ENCODE data around the gene ANOS1. TPM values are rescaled to one million over a fixed set of nuclear protein-coding genes. Genes with fewer than 3 reads are reported as not detected.

ANOS1 gene
- total RNA-seq, 4 donors from 2014 or later: 3.2 to 15.7 (median 4.0) TPM

GRCh38 chrX:8604131-8604530 lies 127.8 kb downstream of the ANOS1 start:
- DNase-seq (ENCODE audit: low spot score) (no peak), ATAC-seq (ENCODE audit: low FRiP score) (no peak)
- TF ChIP-seq CTCF (IDR thresholded peaks at IDR 0.05): no peak

DNA sequence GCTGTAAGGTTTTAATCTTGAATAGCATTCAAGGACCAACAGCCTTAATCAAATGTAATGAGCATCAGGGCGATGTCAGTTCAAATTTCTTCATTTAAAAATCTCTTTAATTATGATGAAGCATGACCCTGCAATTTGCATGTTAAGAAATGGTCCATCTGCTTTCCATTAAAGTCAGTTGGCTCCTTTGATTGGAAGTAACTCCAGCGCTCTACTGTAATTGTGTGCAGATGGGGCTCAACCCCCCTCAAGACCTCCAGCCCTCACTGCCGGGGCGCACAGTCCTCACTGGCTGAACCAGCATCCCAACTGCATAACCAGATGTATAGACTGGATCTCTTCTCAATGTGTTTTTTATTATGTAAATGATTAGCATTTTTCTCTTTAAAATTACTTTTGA lies 140.4 kb downstream of the ANOS1 start:
- no peak for TF ChIP-seq CTCF (IDR thresholded peaks at IDR 0.05)
- ATAC-seq (ENCODE audit: low FRiP score): no peak
- no peak for DNase-seq (ENCODE audit: low spot score)

DNA sequence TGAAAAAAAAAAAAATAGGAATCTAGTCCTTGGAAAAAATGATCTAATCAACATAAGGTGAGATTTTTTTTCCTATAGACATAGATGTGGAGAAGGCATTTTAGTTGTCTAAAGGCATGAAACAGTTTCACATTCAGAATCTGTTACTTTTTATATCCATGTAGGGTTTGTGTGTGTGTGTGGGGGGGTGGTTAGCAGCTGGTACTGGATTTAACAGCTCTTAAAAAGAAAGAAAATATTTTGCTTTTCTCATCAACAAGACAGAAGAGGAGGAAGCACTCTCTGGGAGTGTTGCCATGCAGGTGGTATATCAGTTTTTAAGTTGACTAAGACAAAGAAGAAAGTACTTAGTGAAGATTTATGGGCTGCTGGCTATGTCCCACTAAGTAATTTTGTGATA lies 145.0 kb downstream of the ANOS1 start:
- TF ChIP-seq CTCF (IDR thresholded peaks at IDR 0.05): no peak
- ATAC-seq (ENCODE audit: low FRiP score) (no peak), DNase-seq (ENCODE audit: low spot score) (no peak)

DNA sequence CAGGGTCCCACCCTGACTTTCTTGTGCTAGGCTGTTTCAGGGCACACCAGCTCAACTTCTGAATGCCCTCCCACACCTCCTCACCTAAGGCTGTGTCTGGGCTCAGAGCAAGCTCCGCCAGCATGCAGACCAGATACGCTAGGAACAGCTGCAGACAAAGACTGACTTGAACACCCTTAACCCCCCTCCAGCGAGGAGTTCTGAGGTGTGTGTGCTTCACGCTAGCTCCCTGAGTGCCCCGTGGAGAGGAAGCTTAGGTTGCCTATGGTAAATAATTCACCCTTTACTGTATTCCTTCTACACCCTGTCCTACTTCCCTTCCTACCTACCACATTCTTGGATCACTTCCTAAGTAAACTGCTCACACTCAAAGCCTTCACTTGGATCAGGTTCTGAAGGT lies 152.3 kb downstream of the ANOS1 start:
- DNase-seq (ENCODE audit: low spot score) (no peak), ATAC-seq (ENCODE audit: low FRiP score) (no peak)
- TF ChIP-seq CTCF (IDR thresholded peaks at IDR 0.05): no peak

GRCh38 chrX:8576821-8577220 lies 155.1 kb downstream of the ANOS1 start:
- DNase-seq (ENCODE audit: low spot score) (no peak), ATAC-seq (ENCODE audit: low FRiP score) (no peak)
- TF ChIP-seq CTCF (IDR thresholded peaks at IDR 0.05): no peak

DNA sequence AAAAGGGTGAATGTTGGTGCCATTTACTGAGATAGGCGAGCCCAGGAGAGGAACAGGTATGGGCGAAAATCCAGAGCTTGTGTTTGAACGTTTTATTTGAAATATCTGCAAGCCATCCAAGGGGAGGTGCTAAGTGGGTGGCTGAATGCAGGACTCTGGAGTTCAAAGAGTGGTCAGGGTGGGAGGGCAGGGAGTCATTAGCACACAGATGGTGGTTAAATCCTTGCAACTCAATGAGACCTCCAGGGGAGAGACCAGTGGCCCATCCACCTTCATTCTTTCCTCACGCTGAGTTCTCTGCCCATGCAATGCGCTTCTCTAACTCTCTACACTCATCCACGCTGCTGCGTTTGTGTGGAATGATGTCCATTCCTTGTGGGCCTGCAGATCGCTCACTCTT lies 166.2 kb downstream of the ANOS1 start:
- no peak for TF ChIP-seq CTCF (IDR thresholded peaks at IDR 0.05)
- ATAC-seq (ENCODE audit: low FRiP score) (no peak), DNase-seq (ENCODE audit: low spot score) (no peak)

DNA sequence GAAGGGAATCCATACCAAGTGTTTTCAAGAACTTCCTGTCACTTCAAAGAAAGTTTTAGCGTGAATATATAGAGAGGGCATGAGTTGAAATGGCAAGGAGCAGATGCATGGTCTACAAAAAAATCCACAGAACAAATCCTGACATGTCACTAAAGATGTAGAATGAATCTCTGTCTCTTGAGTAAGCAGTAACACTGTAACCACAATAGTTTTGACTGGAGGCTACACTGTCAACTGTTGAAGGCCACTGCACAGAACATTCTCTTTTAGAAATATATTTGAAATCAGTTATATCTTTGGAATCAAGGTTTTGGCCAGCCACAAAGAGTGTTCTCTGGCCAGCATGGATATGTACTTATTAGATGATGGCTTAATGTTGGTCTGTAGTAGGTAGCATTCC lies 183.5 kb downstream of the ANOS1 start:
- TF ChIP-seq CTCF (IDR thresholded peaks at IDR 0.05): no peak
- ATAC-seq (ENCODE audit: low FRiP score): no peak
- DNase-seq (ENCODE audit: low spot score): no peak

All from omental fat pad (tissue), 4 donors.